PC-3 (cell line): ENCODE data around the gene STK39. TPM values are rescaled to one million over a fixed set of nuclear protein-coding genes. Genes with fewer than 3 reads are reported as not detected.

Experiments
- ATAC-seq: fragments of 200-7000 bp; cut with Tn5 transposase; 2 replicates; pipeline ENCODE4 v1.9.1; 2020; ENCODE audit warnings: mild to moderate bottlenecking, moderate library complexity
- BruUV-seq: library from RNA; stranded (reverse); fragments of 400-500 nt; replicated peaks from 2 replicates; lab custom pipeline; 2021; lab: Mats Ljungman, UMichigan
- CTCF ChIA-PET: fragments of 300-600 bp; sonication (Branson Sonifier 250); formaldehyde crosslinking; loops from one replicate; lab custom pipeline; 2022; ENCODE audit warnings: antibody characterized with exemption; lab: Charles Lee
- POLR2A ChIA-PET: fragments of 300-600 bp; sonication (Branson Sonifier 250); formaldehyde crosslinking; loops from one replicate; lab custom pipeline; 2022; ENCODE audit warnings: antibody characterized with exemption; ENCODE audit not compliant: unreplicated experiment; lab: Charles Lee
- DNase-seq: peaks from one replicate; pipeline ENCODE4 v3.0.0-alpha.2; 2015
- H2AFZ ChIP-seq: fragments of 300-600 bp; sonication (generic); 2 replicates; pipeline ENCODE4 v1.6.0; 2016; ENCODE audit warnings: antibody characterized with exemption, low read length
- H3F3A ChIP-seq: fragments of 300-600 bp; sonication (generic); one replicate; pipeline ENCODE4 v1.6.0; 2017; ENCODE audit warnings: antibody characterized with exemption, low read length, control low read depth, mild to moderate bottlenecking; ENCODE audit not compliant: unreplicated experiment
- H3K27ac ChIP-seq: fragments of 300-600 bp; sonication (generic); 2 replicates; pipeline ENCODE4 v1.5.1; 2016; ENCODE audit warnings: mild to moderate bottlenecking, low read length
- H3K27me3 ChIP-seq: fragments of 300-600 bp; sonication (generic); 2 replicates; pipeline ENCODE4 v1.6.1; 2016; ENCODE audit warnings: low read length, mixed read lengths
- H3K36me3 ChIP-seq: fragments of 300-600 bp; sonication (generic); 2 replicates; pipeline ENCODE4 v1.6.1; 2016; ENCODE audit warnings: low read depth, mixed run types, low read length, mixed read lengths
- H3K4me1 ChIP-seq: fragments of 300-600 bp; sonication (generic); 2 replicates; pipeline ENCODE4 v1.5.1; 2016; ENCODE audit warnings: low read length; ENCODE audit not compliant: insufficient read depth
- H3K4me2 ChIP-seq: fragments of 300-600 bp; sonication (generic); 2 replicates; pipeline ENCODE4 v1.6.0; 2016; ENCODE audit warnings: low read length
- H3K4me3 ChIP-seq: fragments of 300-600 bp; sonication (generic); 2 replicates; pipeline ENCODE4 v1.5.1; 2016; ENCODE audit warnings: mild to moderate bottlenecking, low read length, mixed read lengths
- H3K79me2 ChIP-seq: fragments of 300-600 bp; sonication (generic); 2 replicates; pipeline ENCODE4 v1.6.1; 2017; ENCODE audit warnings: low read length, mixed read lengths
- H3K9ac ChIP-seq: fragments of 300-600 bp; sonication (generic); 2 replicates; pipeline ENCODE4 v1.6.0; 2016; ENCODE audit warnings: mild to moderate bottlenecking, low read length
- H3K9me2 ChIP-seq: fragments of 300-600 bp; sonication (generic); replicated peaks from 2 replicates; pipeline ENCODE4 v1.6.1; 2016; ENCODE audit warnings: mixed run types, low read length, mixed read lengths
- H3K9me3 ChIP-seq: fragments of 300-600 bp; sonication (generic); 2 replicates; pipeline ENCODE4 v1.6.1; 2016; ENCODE audit warnings: low read length, mixed read lengths
- H4K20me1 ChIP-seq: fragments of 300-600 bp; sonication (generic); 2 replicates; pipeline ENCODE4 v1.6.1; 2016; ENCODE audit warnings: low read length, mixed read lengths
- CTCF ChIP-seq: fragments of 300-600 bp; sonication (generic); conservative IDR thresholded peaks from 2 replicates; pipeline ENCODE4 v1.5.1; 2017; ENCODE audit warnings: antibody characterized with exemption, low read depth, mild to moderate bottlenecking, low read length
- EZH2 ChIP-seq: fragments of 300-600 bp; sonication (generic); IDR thresholded peaks from one replicate; pipeline ENCODE4 v1.6.1; 2017; ENCODE audit warnings: antibody characterized with exemption, mild to moderate bottlenecking, low read length; ENCODE audit not compliant: unreplicated experiment
- EZH2phosphoT487 ChIP-seq: fragments of 300-600 bp; sonication (generic); IDR thresholded peaks from 2 replicates; pipeline ENCODE4 v1.6.1; 2018; ENCODE audit warnings: mild to moderate bottlenecking, antibody characterized with exemption, low read length, borderline replicate concordance
- intact Hi-C: fragments of 100-400 bp; cut with micrococcal nuclease; formaldehyde crosslinking; loops from 2 replicates; pipeline ENCODE4 v1.9.0; 2023
- total RNA-seq: library from RNA; depleted of rRNA; stranded (reverse); fragments of >200 nt; gene quantifications from 2 replicates; pipeline ENCODE4 v1.2.3, GENCODE V29; 2014

The STK39 gene
- total RNA-seq, 1 experiment from 2014 or later, result 17.9 TPM

DNA sequence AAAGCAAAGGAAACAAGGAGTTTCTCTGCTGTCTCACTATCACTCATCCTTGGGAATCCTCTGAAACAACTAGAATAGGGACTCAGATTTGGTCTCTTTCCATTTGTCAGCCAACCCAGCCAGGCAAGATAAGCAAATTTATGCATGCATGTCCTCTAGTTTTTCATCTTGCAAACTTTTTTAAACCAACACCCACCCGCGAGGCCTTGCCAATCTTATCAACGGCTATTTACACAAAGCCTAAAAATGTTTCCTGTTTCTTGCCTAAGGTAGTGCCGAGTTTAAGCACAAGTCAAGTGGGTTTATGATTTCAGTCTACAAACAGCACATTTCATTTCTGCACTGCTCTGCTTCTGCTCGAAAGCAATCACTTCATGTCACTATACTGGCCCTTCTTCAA, 240.9 kb downstream of the STK39 start:
- no peak for ATAC-seq
- BruUV-seq, result no TSS peak

DNA sequence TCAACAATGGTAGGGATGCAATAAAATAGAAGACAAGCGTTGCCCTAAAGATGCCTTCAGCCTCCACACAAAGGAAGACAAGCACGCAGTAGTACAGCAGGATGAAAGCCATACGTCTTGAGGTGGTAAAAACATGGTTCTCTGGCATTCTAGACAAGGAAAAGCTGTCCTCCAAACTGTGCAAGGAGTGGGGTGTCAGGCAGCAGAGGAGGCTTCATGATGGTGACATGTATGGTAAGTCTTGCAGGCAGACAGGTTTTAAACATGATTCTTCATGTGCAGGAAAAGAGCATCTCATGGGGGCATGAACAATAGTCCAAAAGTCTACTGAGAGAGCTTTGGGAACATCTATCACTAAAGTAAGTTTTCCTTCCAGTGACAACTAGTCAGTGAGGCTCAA, 241.8 kb downstream of the STK39 start:
- no peak overlapping the region for H2AFZ ChIP-seq
- intact Hi-C loops, result no loop called here
- no peak overlapping the region for H3K4me2 ChIP-seq
- no peaks in the 10 kb centered on the region for H3K27me3 ChIP-seq
- no peak overlapping the region for H3K9ac ChIP-seq
- no peaks in the 10 kb centered on the region for H3K9me2 ChIP-seq
- no peaks in the 10 kb centered on the region for H3K9me3 ChIP-seq
- H3K36me3 ChIP-seq, result peaks cover 5% of the 10 kb centered on the region
- DNase-seq (no peak), ATAC-seq (no peak)
- H3K27ac ChIP-seq, result no peak overlapping the region
- H4K20me1 ChIP-seq, result no peaks in the 10 kb centered on the region
- H3K79me2 ChIP-seq, result no peaks in the 10 kb centered on the region
- H3K4me1 ChIP-seq, result no peaks in the 10 kb centered on the region
- H3K4me3 ChIP-seq, result no peak overlapping the region
- no TSS peak for BruUV-seq
- TF ChIP-seq CTCF (no peak), EZH2phosphoT487 (no peak), EZH2 (no peak)
- no peaks in the 10 kb centered on the region for H3F3A ChIP-seq
- ChIA-PET CTCF (no interaction called here), POLR2A (no interaction called here)

More for the DNA sequence above, 240.9 kb downstream of the STK39 start:
- Histone ChIP-seq H3K36me3 (peaks cover 5% of the 10 kb centered on the region), H3K4me1 (no peaks in the 10 kb centered on the region), H3K79me2 (no peaks in the 10 kb centered on the region), H3K9ac (no peak overlapping the region), H3K27me3 (no peaks in the 10 kb centered on the region), H3K4me3 (no peak overlapping the region), H3K9me2 (no peaks in the 10 kb centered on the region), H3F3A (no peaks in the 10 kb centered on the region), H4K20me1 (no peaks in the 10 kb centered on the region), H3K27ac (no peak overlapping the region), H3K9me3 (no peaks in the 10 kb centered on the region), H2AFZ (no peak overlapping the region), H3K4me2 (no peak overlapping the region)
- intact Hi-C loops, result no loop called here
- ChIA-PET POLR2A (no interaction called here), CTCF (no interaction called here)
- DNase-seq, result no peak
- TF ChIP-seq EZH2phosphoT487 (no peak), EZH2 (no peak), CTCF (no peak)

- Histone ChIP-seq H3K9me3 (no peaks in the 10 kb centered on the region), H3K27me3 (no peaks in the 10 kb centered on the region), H3K4me1 (no peaks in the 10 kb centered on the region), H3K4me2 (no peak overlapping the region), H3K4me3 (no peak overlapping the region), H3K9me2 (no peaks in the 10 kb centered on the region), H4K20me1 (no peaks in the 10 kb centered on the region), H2AFZ (no peak overlapping the region), H3K27ac (no peak overlapping the region), H3K9ac (no peak overlapping the region), H3F3A (no peaks in the 10 kb centered on the region), H3K36me3 (peaks cover 5% of the 10 kb centered on the region), H3K79me2 (no peaks in the 10 kb centered on the region)
- intact Hi-C loops, result no loop called here
- no TSS peak for BruUV-seq
- ChIA-PET CTCF (no interaction called here), POLR2A (no interaction called here)
- DNase-seq, result no peak
- no peak for TF ChIP-seq CTCF
- ATAC-seq, result no peak
These were observed 243.5 kb downstream of the STK39 start for GRCh38 chr2:168003876-168004275.
